ENCODE data around the gene NRG3.
A peak's percentile ranks its signal among the peaks of the same experiment; 100 is the strongest.
"Not testable (repeated sequence)": the region's sequence is repeated elsewhere in the genome, so short reads cannot be mapped to it uniquely, and the experiment has no call there.

Gene NRG3

GRCh38 chr10:82038587-82038986, 163.6 kb downstream of the NRG3 start:
- Mint-ChIP-seq H3K4me3 (no peak overlapping the region), H3K9me3 (no peaks in the 10 kb centered on the region), H3K36me3 (ENCODE audit: low read depth) (no peaks in the 10 kb centered on the region), H3K27me3 (ENCODE audit: low read depth) (no peaks in the 10 kb centered on the region), H3K4me1 (no peaks in the 10 kb centered on the region), H3K27ac (no peak overlapping the region)
- TF ChIP-seq, protein P1, sequence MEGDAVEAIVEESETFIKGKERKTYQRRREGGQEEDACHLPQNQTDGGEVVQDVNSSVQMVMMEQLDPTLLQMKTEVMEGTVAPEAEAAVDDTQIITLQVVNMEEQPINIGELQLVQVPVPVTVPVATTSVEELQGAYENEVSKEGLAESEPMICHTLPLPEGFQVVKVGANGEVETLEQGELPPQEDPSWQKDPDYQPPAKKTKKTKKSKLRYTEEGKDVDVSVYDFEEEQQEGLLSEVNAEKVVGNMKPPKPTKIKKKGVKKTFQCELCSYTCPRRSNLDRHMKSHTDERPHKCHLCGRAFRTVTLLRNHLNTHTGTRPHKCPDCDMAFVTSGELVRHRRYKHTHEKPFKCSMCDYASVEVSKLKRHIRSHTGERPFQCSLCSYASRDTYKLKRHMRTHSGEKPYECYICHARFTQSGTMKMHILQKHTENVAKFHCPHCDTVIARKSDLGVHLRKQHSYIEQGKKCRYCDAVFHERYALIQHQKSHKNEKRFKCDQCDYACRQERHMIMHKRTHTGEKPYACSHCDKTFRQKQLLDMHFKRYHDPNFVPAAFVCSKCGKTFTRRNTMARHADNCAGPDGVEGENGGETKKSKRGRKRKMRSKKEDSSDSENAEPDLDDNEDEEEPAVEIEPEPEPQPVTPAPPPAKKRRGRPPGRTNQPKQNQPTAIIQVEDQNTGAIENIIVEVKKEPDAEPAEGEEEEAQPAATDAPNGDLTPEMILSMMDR (IDR thresholded peaks at IDR 0.05; ENCODE audit: unreplicated experiment in 3 of 3), result no peak

DNA sequence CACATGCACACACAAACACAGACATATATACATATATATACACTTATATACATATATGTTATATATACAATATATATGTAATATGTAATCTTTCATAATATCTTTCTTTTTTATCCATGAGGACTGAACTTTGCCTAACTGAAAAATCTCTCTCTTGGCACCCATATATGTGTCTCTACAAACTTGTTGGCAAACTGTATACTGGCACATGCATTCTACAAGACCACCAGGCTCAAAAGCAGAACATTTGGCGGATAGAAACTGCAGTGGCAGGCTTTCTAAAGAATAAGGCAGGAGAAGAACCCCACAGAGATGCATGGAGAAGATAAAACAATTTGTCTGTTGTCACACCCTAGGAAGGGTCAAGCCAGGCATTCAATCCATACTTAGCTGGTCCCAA, 165.3 kb downstream of the NRG3 start:
- H3K9me3 Mint-ChIP-seq, result peaks cover 2% of the 10 kb centered on the region
- no peaks in the 10 kb centered on the region for H3K4me1 Mint-ChIP-seq
- H3K27me3 Mint-ChIP-seq (ENCODE audit: low read depth), result no peaks in the 10 kb centered on the region
- peaks cover 4% of the 10 kb centered on the region for H3K36me3 Mint-ChIP-seq (ENCODE audit: low read depth)
- no peak overlapping the region for H3K27ac Mint-ChIP-seq
- H3K4me3 Mint-ChIP-seq, result no peak overlapping the region
- TF ChIP-seq, protein P1 (IDR thresholded peaks at IDR 0.05; ENCODE audit: unreplicated experiment in 3 of 3), result no peak

DNA sequence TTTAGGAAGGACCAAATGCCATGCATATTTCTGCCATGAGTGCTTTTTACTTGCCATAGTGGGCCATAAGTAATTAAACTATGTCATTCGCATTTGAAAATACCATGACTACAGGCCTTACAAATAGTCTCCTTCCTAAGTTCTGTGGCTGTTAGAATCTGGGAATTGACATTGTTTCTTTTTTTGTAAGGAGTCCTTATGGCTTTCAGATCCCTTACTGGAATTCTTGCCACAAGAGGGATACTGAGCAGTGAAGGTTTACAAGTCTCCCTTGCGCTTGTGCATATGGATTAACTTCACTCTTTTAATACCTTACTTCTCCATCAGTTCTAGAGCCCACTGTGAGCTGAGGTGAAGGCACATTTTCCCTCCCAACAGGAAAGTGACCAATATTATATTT, 166.0 kb downstream of the NRG3 start:
- no peak overlapping the region for H3K27ac Mint-ChIP-seq
- H3K9me3 Mint-ChIP-seq, result peaks cover 2% of the 10 kb centered on the region
- H3K4me3 Mint-ChIP-seq, result no peak overlapping the region
- TF ChIP-seq, protein P1 (IDR thresholded peaks at IDR 0.05; ENCODE audit: unreplicated experiment in 3 of 3), result peak in 1 of 3 experiments; percentile 11
- peaks cover 4% of the 10 kb centered on the region for H3K36me3 Mint-ChIP-seq (ENCODE audit: low read depth)
- H3K27me3 Mint-ChIP-seq (ENCODE audit: low read depth), result no peaks in the 10 kb centered on the region
- H3K4me1 Mint-ChIP-seq, result no peaks in the 10 kb centered on the region

DNA sequence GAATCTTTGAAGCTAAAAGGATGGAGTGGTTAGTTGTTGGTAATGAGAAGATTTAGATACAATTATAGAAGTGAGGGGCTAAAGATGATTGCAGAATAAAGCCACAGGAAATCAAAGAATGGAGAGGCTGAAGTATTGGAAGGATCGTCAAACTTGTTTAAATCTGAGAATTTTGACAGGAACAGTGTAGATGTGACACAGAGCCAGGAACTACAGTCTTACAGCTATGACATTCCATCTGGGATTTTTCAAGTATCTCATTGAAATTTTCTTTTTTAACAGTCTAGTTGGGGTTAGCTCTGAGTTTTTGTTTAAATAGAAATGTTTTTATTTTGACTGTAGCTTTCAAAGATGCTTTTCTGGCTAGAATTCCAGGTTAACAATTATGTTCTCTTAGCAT, 181.4 kb downstream of the NRG3 start:
- Mint-ChIP-seq H3K9me3 (no peaks in the 10 kb centered on the region), H3K27ac (no peak overlapping the region), H3K36me3 (ENCODE audit: low read depth) (no peaks in the 10 kb centered on the region), H3K4me1 (no peaks in the 10 kb centered on the region), H3K4me3 (no peak overlapping the region), H3K27me3 (ENCODE audit: low read depth) (no peaks in the 10 kb centered on the region)
- TF ChIP-seq, protein P1 (IDR thresholded peaks at IDR 0.05; ENCODE audit: unreplicated experiment in 3 of 3), result no peak

- H3K9me3 Mint-ChIP-seq; H3K4me1 Mint-ChIP-seq; H3K27ac Mint-ChIP-seq; H3K4me3 Mint-ChIP-seq; H3K36me3 Mint-ChIP-seq (ENCODE audit: low read depth); H3K27me3 Mint-ChIP-seq (ENCODE audit: low read depth): not testable (repeated sequence)
Measured at GRCh38 chr10:82067192-82067591, 192.2 kb downstream of the NRG3 start.

- TF ChIP-seq, protein P1 (IDR thresholded peaks at IDR 0.05; ENCODE audit: unreplicated experiment in 3 of 3), result no peak
- H3K4me1 Mint-ChIP-seq, result no peaks in the 10 kb centered on the region
- H3K36me3 Mint-ChIP-seq (ENCODE audit: low read depth), result no peaks in the 10 kb centered on the region
- no peaks in the 10 kb centered on the region for H3K27me3 Mint-ChIP-seq (ENCODE audit: low read depth)
- H3K4me3 Mint-ChIP-seq, result no peak overlapping the region
- no peak overlapping the region for H3K27ac Mint-ChIP-seq
- peaks cover 4% of the 10 kb centered on the region for H3K9me3 Mint-ChIP-seq
Measured at GRCh38 chr10:82068501-82068900, 193.5 kb downstream of the NRG3 start.
